NCI-H345 treated with DMSO at 0.1 percent for 48 hours (cell line): Measurements from ENCODE around the gene PPIL3.
A peak's percentile ranks its signal among the peaks of the same experiment; 100 is the strongest.
"Not testable (repeated sequence)": the region's sequence is repeated elsewhere in the genome, so short reads cannot be mapped to it uniquely, and the experiment has no call there.

Experiments
- DNase-seq: peaks from one replicate; lab custom pipeline; 2025; ENCODE audit not compliant: unreplicated experiment; lab: John Stamatoyannopoulos, UW

The PPIL3 gene

GRCh38 chr2:200888704-200889625 lies at the start of gene PPIL3, which contains the start of gene NIF3L1:
Gene PPIL3 (minus strand): TSS chr2:200889077. CDS start chr2:200887615, 1,462 bp downstream.
Gene NIF3L1 (plus strand): TSS chr2:200889371. CDS start chr2:200891944, 2,573 bp downstream.
- DNase-seq: peak; percentile 95

- DNase-seq: no peak
Measured at GRCh38 chr2:200930947-200931626, 42.2 kb upstream of the PPIL3 start.

GRCh38 chr2:200929334-200930249 lies 40.7 kb upstream of the PPIL3 start:
- no peak for DNase-seq

GRCh38 chr2:200922439-200922838 lies 33.6 kb upstream of the PPIL3 start:
- DNase-seq: no peak

DNA sequence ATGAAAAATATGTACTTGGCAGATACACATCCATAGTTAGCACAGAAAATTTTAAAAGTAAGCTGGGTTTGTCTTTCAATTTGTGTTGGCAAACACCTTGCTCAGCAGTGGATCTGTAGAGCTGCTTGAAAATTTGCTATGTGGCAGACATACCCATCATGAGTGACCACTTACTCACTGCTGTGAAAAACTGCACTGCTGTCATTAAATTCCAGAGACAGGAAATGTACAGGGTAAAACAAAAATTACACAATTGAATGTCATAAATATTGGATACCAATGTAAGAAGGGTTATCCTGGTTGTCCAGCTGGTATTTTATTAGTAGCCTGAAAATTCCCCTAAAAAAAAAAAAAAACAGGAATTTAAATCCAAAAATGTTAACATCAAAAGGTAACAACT lies 24.8 kb upstream of the PPIL3 start:
- DNase-seq: no peak

GRCh38 chr2:200909958-200910357 lies 21.1 kb upstream of the PPIL3 start:
- no peak for DNase-seq

DNA sequence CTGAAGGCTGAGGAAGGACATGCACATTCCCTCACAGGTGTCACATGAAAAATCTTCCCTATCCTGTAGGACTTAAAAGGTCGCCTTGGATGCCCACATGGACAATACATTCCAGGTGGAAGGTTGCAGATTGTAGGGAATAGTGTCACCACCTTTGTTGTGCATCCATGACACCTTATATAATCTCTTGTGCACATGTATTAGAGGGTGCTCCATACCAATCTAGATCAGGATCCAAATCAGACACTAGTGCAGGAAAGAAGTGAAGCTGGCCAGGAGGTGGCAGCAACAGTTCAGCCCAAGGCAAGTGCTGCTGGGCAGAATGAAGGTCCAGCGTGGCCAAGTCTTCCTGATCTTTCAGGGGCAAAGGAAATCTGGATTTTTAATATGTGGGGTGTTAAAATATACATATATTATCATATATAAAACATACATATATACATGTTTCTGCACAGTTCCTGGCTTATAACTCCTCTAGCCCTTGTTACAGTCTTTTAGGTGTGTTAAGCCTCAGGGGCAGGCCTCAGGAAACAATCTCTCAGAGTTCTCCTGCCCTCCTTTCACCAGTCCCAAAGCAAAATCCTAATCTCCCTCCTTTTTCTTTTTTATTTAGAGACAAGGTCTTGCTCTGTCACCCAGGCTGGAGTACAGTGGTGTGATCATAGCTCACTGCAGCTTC lies 16.9 kb upstream of the PPIL3 start:
- DNase-seq: peak; percentile 2

- DNase-seq: peak; percentile 6
Measured at GRCh38 chr2:200901459-200902072, 12.7 kb upstream of the PPIL3 start.

DNA sequence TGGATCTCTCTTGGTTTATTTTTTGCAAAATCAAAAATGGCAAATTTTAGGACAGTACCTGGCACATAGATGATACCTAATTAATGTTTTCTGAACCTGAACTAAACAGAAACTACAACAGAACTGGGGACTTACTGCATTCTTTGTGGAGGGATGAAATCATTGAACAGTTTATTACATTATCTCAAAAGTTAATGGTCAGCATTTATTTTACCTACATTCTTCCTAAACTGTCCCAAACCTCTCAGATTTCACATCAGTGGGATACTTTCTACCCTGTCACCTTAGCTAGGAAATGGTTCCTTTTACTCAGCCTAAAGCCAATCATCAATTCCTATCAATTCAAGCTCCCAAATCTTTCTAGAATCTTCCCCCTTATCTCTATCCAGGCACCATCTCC lies 10.6 kb upstream of the PPIL3 start:
- no peak for DNase-seq

GRCh38 chr2:200881715-200882249 lies 7.1 kb downstream of the PPIL3 start:
- DNase-seq: not testable (repeated sequence)

GRCh38 chr2:200878289-200878880 lies 10.5 kb downstream of the PPIL3 start:
- DNase-seq: no peak

- no peak for DNase-seq
Measured at GRCh38 chr2:200877443-200877842, 11.4 kb downstream of the PPIL3 start.

DNA sequence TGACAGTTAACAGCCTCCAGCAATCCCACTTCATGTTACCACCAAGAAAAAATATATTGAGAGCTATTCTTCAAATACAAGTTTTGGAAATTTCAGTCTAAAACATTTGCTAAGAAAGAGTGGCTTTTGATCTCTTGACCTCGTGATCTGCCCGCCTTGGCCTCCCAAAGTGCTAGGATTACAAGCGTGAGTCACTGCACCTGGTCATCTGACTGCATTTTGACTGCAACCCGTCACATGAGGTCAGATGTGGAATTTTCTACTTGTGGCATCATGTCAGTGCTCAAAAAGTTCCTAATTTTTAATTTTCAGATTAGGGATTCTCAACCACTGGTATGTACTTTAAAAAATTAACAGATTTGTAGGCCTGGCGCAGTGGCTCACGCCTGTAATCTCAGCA lies 15.3 kb downstream of the PPIL3 start:
- DNase-seq: no peak

DNA sequence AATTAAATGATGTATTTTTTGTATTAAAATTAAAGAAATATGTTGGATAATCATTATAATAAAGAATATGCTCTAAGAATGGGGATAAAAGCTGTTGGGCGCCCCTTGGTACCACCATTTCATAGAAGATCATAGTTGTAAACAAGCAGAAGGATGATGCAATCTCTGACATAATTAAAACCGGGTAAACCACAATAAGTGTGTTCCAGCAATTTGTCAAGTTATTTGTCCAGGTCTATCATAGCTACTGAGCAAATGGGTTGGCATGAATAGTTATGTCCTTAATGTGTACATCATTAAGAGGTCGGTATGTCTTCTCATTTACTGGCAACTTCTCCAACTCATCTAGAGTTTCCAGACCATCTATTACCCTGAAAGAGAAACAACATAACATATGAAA lies 17.7 kb downstream of the PPIL3 start:
- no peak for DNase-seq

- DNase-seq: no peak
Measured at GRCh38 chr2:200869014-200869413, 19.9 kb downstream of the PPIL3 start.

DNA sequence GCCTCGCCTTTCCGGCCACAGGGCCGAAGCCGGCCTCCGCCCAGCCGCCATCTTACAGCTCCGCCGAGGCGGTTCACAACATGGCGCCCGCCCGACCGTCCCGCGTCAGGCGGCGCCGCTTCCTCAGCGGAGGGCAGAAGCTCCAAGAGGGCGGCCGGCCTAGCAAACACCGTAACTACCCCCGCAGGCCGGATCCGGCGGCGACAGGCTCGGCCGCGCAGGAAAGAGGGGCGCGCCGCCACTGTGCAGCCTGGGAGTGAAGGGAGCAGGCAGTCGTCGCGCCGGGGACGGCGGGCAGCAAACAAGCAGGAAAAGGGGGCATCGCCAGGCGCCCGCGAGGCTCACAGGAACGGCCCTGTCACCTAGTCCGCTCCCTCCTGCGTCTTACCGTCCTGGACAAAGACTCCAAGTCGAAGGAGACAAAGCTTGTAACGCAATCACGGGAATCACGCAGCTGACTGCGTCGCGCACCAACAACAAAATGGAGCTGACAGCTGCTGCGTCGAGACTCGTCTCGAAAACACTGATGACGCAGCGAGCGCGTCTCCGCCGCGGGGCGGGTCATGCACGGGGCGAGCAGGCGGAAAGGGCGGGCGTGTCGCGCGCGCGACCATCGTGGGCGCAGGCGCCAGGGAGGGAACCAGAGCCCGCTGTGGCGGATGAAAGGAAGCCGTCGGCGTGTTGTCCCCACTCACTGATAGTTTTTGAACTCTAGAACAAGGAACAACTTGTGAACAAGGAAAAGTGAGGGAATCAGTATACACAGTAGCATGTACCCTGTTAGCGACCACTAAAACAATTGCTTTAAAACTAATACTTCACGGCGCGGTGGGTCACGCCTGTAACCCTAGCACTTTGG lies 24.5 kb downstream of the PPIL3 start, which contains the start of gene CLK1:
Gene CLK1, minus strand, starts transcription at position 483 of the 859 bp plus-strand sequence. CDS start 2,796 bp downstream, outside the sequence.
- peak; percentile 90 for DNase-seq

DNA sequence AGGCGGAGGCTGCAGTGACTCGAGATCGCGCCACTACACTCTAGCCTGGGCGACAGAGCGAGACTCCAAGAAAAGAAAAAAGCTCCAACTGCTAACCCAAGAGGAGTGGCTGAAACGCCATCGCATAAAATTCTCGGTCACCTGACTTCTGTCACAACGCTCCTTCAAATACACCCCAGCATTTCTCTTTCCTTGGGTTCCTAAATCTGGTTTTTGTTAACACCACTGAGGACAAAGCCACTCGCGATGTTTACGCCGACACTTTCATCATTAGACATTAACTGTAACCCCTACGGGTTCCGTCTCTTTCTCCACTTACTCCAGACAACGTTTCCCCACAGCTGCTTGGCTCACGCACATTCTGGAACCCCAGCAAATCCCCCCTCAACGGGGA lies 25.1 kb downstream of the PPIL3 start:
- DNase-seq: no peak

GRCh38 chr2:200862532-200863000 lies 26.3 kb downstream of the PPIL3 start:
- DNase-seq: no peak
